NCI-H2029 treated with DMSO at 0.1 percent for 48 hours (cell line): ENCODE results near the gene SEPSECS.
"Not testable (repeated sequence)": the region's sequence is repeated elsewhere in the genome, so short reads cannot be mapped to it uniquely, and the experiment has no call there.

Source experiments
- DNase-seq: peaks from one replicate; lab custom pipeline; 2025; lab: John Stamatoyannopoulos, UW

Gene SEPSECS

DNA sequence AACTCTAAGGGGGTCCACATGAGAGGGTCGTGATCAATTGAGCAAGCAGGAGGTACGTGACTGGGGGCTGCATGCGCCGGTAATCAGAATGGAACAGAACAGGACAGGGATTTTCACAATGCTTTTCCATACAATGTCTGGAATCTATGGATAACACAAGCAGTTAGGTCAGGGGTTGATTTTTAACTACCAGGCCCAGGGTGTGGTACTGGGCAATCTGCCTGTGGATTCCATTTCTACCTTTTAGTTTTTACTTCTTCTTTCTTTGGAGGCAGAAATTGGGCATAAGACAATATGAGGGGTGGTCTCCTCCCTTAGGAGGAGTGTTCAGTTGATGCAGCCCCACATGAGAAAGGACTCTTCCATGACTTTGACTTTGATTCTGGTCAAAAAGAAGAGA, 76.8 kb downstream of the SEPSECS start:
- DNase-seq = not testable (repeated sequence)

- no peak for DNase-seq
Observed at GRCh38 chr4:25081866-25082471, 78.3 kb downstream of the SEPSECS start.

- DNase-seq = no peak
Observed at GRCh38 chr4:25080571-25080970, 79.7 kb downstream of the SEPSECS start.

- DNase-seq = no peak
Observed at GRCh38 chr4:25078523-25078922, 81.7 kb downstream of the SEPSECS start.

GRCh38 chr4:25076625-25077398, 83.4 kb downstream of the SEPSECS start:
- no peak for DNase-seq

DNA sequence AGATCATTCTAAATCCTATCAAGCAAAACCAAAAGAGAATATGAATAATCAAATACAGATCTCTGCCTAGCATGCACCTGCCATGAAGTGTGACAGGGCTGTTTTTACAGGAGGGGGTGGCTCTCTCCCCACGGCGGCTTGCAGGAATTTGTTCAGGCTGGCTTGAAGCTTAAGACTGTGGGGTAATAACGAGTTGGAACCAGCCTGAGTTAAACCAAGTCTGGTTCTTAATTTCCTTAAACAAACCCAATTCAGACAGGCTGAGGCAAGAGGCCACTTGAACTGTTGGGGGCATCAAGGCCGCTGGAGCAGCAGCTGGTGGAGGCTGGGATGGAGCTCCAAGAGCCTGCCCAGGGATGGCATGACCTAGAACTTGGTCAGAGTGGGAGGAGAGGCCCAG, 84.4 kb downstream of the SEPSECS start:
- DNase-seq = peak; percentile 7

DNA sequence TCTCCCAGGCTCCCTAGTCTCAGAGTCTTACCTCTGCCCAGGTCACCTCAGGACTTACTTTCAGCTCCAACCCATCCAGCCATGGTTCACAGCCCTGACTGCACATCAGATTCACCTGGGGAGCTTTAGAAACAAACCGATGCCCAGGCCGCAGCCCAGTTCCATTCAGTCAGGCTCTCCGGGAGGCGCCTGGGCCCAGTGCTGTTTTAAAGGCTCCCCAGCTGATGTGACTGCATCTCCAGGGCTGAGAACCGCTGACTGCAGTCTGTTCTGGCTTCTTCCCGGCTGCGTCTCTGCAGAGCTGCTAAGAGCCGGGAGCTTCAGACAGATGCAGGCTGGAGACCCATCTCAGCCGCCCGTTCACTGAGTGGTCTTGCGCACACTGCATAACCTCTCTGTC, 85.1 kb downstream of the SEPSECS start:
- DNase-seq = no peak

DNA sequence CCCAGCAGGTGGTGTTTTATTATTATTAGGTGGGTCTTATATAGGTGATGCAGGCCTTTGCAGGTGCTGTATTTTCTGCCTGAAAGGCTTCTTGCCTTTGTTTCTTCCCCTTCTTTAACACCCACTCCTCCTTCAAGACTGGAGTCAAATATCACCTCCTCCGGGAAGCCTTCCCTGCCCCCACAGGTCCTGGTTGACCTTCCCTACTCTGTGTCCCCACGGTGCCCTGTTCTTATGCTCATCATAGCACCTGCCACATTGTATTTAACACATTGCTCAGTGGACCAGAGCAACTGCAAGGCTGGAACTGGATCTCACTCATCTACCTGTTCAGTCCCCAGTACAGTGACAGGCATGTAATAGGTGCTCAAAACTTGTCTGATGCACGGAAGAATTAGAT, 89.7 kb downstream of the SEPSECS start:
- DNase-seq = no peak
